SK-N-MC (cell line): Measurements from ENCODE around the gene PTGDS.

Experiments
- DNase-seq: peaks from one replicate; pipeline ENCODE4 v3.0.0-alpha.2; 2011; ENCODE audit warnings: low read depth, low spot score
- H3K27ac ChIP-seq: fragments of 200-600 bp; sonication (generic); 2 replicates; pipeline ENCODE4 v1.5.1; 2016; ENCODE audit warnings: mixed run types
- H3K36me3 ChIP-seq: fragments of 200-600 bp; sonication (generic); 2 replicates; pipeline ENCODE4 v1.6.1; 2017; ENCODE audit warnings: antibody characterized with exemption, low read length, mixed read lengths; ENCODE audit not compliant: insufficient read depth
- H3K4me3 ChIP-seq: fragments of 200-600 bp; sonication (generic); 2 replicates; pipeline ENCODE4 v1.5.1; 2016
- H3K9ac ChIP-seq: fragments of 200-600 bp; sonication (generic); 2 replicates; pipeline ENCODE4 v1.8.0; 2017; ENCODE audit warnings: mixed run types, mixed read lengths; ENCODE audit not compliant: insufficient read length
- H3K9me3 ChIP-seq: fragments of 200-600 bp; sonication (generic); 2 replicates; pipeline ENCODE4 v1.6.1; 2017; ENCODE audit warnings: low read depth, mild to moderate bottlenecking, antibody characterized with exemption, low read length, moderate library complexity, mixed read lengths
- EZH2 ChIP-seq: fragments of 200-600 bp; sonication (generic); IDR thresholded peaks from one replicate; pipeline ENCODE4 v1.6.1; 2017; ENCODE audit warnings: antibody characterized with exemption
- FOXP2 ChIP-seq: optimal IDR thresholded peaks from 2 replicates; pipeline ENCODE3; 2011; ENCODE audit warnings: mild to moderate bottlenecking, moderate library complexity; ENCODE audit not compliant: insufficient read depth; ENCODE audit errors: extremely low read length, control extremely low read depth
- POLR2AphosphoS5 ChIP-seq: IDR thresholded peaks from 2 replicates; pipeline ENCODE4 v1.6.1; 2012; ENCODE audit warnings: mild to moderate bottlenecking, low read depth, low read length, borderline replicate concordance

The PTGDS gene

DNA sequence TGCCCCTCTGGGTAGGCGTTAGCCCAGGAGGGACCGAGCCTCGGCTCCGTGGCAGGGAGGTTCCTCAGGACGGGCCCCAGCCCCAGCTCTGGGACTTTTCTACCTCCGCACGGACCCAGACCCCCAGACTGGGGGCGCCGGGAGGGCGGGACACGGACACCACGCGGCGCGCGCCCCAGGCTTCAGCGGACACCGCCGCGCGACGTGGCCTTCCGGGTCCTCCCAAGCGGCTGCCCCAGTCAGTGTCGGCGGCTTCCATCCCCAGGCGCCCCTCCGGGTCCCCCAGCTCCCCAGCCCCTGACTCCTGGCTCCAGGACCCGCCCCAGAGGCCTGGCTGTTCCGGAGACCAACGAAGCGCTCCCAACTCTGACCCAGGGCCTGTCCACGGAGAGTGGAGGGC lies 8.5 kb downstream of the PTGDS start:
- no peak for DNase-seq
- Histone ChIP-seq H3K27ac (0 out of 2 replicates have a peak overlapping the region, but pooled peaks have one; percentile 36), H3K9ac (no peak overlapping the region), H3K9me3 (no peaks in the 10 kb centered on the region), H3K4me3 (no peak overlapping the region), H3K36me3 (no peaks in the 10 kb centered on the region)
- TF ChIP-seq POLR2AphosphoS5 = no peak
- no peak for TF ChIP-seq EZH2
- no peak for TF ChIP-seq FOXP2

GRCh38 chr9:136988872-136989271 lies 11.6 kb downstream of the PTGDS start:
- H3K9ac ChIP-seq = no peak overlapping the region
- H3K36me3 ChIP-seq = peaks cover 2% of the 10 kb centered on the region; the same call in 1 of the 2 replicates
- TF ChIP-seq POLR2AphosphoS5 = no peak
- no peak for TF ChIP-seq FOXP2
- no peak for TF ChIP-seq EZH2
- no peaks in the 10 kb centered on the region for H3K9me3 ChIP-seq
- H3K4me3 ChIP-seq = no peak overlapping the region
- no peak for DNase-seq
- H3K27ac ChIP-seq = peak overlapping the region; percentile 16; the same call in 1 of the 2 replicates

GRCh38 chr9:136990242-136990911 lies 13.1 kb downstream of the PTGDS start:
- no peak for TF ChIP-seq FOXP2
- no peak for TF ChIP-seq EZH2
- no peak for TF ChIP-seq POLR2AphosphoS5
- no peak for DNase-seq
- Histone ChIP-seq H3K9me3 (no peaks in the 10 kb centered on the region), H3K36me3 (peaks cover 5% of the 10 kb centered on the region; the same call in 1 of the 2 replicates), H3K4me3 (no peak overlapping the region), H3K27ac (peak overlapping the region; percentile 46; the same call in 1 of the 2 replicates), H3K9ac (no peak overlapping the region)

GRCh38 chr9:136991993-136992818 lies 14.9 kb downstream of the PTGDS start, which contains the start of gene PAXX:
Gene PAXX, plus strand, starts transcription at chr9:136992422. Its CDS starts 22 bp downstream, at chr9:136992444.
- no peaks in the 10 kb centered on the region for H3K9me3 ChIP-seq
- H3K9ac ChIP-seq = peak within 1 kb of the TSS; percentile 91
- H3K36me3 ChIP-seq = peaks cover 5% of the 10 kb centered on the region; the same call in 1 of the 2 replicates
- peak within 1 kb of the TSS; percentile 97 for H3K4me3 ChIP-seq
- peak within 1 kb of the TSS; percentile 60; the same call in 1 of the 2 replicates for H3K27ac ChIP-seq
- peak; percentile 20 for DNase-seq
- TF ChIP-seq EZH2 (no peak), POLR2AphosphoS5 (peak; percentile 75; the same call in 1 of the 2 replicates)

DNA sequence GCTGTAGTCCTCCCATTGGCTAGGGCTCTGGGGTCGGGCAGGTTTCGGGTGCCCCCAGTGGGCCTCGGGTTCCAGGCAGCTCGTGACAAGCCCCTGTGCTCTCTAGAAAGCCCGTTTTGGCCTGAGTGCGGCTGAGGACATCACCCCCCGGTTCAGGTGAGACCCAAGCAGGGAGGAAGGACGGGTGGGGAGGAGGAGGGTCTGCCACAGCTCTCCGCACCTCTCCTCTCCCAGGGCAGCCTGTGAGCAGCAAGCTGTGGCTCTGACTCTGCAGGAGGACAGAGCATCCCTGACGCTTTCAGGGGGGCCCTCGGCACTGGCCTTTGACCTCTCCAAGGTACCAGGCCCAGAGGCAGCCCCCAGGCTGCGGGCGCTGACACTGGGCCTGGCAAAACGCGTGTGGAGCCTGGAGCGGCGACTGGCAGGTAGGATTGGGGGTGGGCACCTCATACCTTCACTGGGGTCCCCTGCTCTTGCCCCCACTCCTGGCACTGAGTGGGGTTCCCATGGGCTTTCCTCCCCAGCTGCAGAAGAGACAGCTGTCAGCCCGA lies 15.6 kb downstream of the PTGDS start:
- no peaks in the 10 kb centered on the region for H3K9me3 ChIP-seq
- peak overlapping the region; percentile 97 for H3K4me3 ChIP-seq
- DNase-seq = no peak
- H3K27ac ChIP-seq = peak overlapping the region; percentile 60; the same call in 1 of the 2 replicates
- peak overlapping the region; percentile 91 for H3K9ac ChIP-seq
- TF ChIP-seq POLR2AphosphoS5 (no peak), EZH2 (no peak), FOXP2 (no peak)
- peaks cover 5% of the 10 kb centered on the region; the same call in 1 of the 2 replicates for H3K36me3 ChIP-seq

DNA sequence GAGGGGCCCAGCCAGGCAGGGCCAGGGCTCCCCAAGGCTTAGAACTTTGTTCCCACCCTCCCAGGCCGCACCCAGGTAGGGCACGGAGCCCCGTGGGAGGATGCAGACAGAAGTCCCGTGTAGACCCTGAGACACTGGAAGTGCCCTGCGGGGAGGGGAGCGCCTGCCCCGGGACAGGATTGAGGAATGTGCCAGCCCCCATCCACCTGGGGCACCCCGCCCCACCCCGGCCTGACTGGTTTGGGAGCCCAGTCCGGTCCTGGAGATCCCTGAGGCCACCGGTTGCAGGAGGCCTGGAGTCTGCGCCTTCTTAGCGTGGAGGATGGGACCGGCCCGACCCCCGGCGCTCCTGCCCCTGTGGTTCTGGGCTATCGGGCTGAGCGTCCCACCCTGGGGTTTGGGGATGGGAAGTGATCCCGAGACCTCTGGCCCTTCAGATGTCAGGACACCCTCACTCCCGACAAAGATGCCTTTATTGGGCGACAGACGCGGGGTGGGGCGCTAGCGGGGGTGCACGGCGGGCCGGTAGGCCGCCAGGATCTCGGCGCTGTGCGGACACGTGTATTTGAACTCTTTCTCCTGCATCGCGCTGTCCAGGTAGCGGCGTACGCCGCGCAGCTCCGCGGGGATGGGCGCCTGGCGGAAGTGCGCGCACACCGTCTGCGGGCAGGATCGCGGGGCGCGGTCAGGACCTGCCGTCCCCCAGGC lies 17.0 kb downstream of the PTGDS start:
- Histone ChIP-seq H3K36me3 (peaks cover 5% of the 10 kb centered on the region; the same call in 1 of the 2 replicates), H3K27ac (no peak overlapping the region), H3K4me3 (no peak overlapping the region), H3K9me3 (no peaks in the 10 kb centered on the region), H3K9ac (no peak overlapping the region)
- no peak for TF ChIP-seq POLR2AphosphoS5
- no peak for DNase-seq

DNA sequence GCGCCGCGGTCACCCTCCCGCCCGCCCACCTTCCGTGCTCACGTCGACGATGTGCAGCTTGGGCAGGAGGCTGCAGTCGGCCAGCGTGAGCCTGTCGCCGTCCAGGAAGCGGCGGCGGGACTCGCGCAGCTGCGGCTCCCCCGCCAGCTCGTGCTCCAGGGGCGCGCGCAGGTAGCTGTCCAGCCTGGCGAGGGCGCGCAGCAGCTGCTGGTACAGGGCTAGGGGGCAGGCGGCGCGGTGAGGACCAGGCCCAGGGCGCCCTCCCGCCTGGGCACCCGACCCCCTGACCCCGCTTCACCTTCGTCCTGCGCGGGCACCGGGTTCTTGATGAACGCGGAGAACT lies 17.6 kb downstream of the PTGDS start:
- no peak for DNase-seq
- TF ChIP-seq EZH2 (no peak), FOXP2 (no peak), POLR2AphosphoS5 (no peak; the same call in 1 of the 2 replicates)
- no peak overlapping the region for H3K4me3 ChIP-seq
- no peak overlapping the region for H3K9ac ChIP-seq
- H3K27ac ChIP-seq = no peak overlapping the region
- H3K36me3 ChIP-seq = peaks cover 5% of the 10 kb centered on the region; the same call in 1 of the 2 replicates
- H3K9me3 ChIP-seq = no peaks in the 10 kb centered on the region

- no peak overlapping the region for H3K27ac ChIP-seq
- H3K9me3 ChIP-seq = no peaks in the 10 kb centered on the region
- TF ChIP-seq EZH2 (no peak), POLR2AphosphoS5 (no peak; the same call in 1 of the 2 replicates), FOXP2 (no peak)
- no peak for DNase-seq
- no peak overlapping the region for H3K9ac ChIP-seq
- H3K4me3 ChIP-seq = no peak overlapping the region
- H3K36me3 ChIP-seq = peaks cover 5% of the 10 kb centered on the region; the same call in 1 of the 2 replicates
Observed at GRCh38 chr9:136995362-136995761, 18.1 kb downstream of the PTGDS start.
